Stimulated activated CD4-positive, alpha-beta T cell treated with anti-CD3 and anti-CD28 coated beads, Interleukin-4, amount 100 ng/mL, for 48 hours (primary cell): Measurements from ENCODE around the gene SDSL.

Source experiments
- DNase-seq, 2 donors: peaks; one replicate each; pipeline ENCODE4 v3.0.0-alpha.2; 2020; ENCODE audit warnings: low read depth in 2 of 2

The SDSL gene

GRCh38 chr12:113480336-113480971, 58.3 kb downstream of the SDSL start:
- DNase-seq, result no peak

- DNase-seq, result no peak
These were observed 60.2 kb downstream of the SDSL start for GRCh38 chr12:113482334-113482733.

- no peak for DNase-seq
These were observed 63.1 kb downstream of the SDSL start for GRCh38 chr12:113485330-113485729.

- DNase-seq, result no peak
These were observed 64.5 kb downstream of the SDSL start for GRCh38 chr12:113486722-113487121.
